Brain pericyte (primary cell): ENCODE measurements around the gene CNNM2.

ENCODE experiments used
- DNase-seq: peaks from one replicate; pipeline ENCODE4 v3.0.0-alpha.2; 2012; ENCODE audit warnings: low read depth, low spot score

Gene CNNM2

DNA sequence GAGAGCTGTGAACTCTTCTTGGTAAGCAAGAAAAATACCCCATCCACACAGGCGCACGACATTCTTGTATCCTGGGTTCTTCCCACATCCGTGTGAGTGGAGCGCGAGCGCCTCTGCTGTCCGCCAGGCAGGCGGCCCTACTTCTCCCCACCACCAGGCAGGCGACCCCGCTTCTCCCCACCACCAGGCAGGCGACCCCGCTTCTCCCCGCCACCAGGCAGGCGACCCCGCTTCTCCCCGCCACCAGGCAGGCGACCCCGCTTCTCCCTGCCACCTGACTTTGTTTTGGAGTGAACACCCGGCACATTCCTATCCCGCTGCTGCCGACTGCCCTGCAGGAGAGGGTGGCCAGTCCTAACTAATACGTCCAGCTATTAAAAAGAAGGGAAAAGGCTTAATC is 154.2 kb downstream of the CNNM2 start:
- DNase-seq = no peak

DNA sequence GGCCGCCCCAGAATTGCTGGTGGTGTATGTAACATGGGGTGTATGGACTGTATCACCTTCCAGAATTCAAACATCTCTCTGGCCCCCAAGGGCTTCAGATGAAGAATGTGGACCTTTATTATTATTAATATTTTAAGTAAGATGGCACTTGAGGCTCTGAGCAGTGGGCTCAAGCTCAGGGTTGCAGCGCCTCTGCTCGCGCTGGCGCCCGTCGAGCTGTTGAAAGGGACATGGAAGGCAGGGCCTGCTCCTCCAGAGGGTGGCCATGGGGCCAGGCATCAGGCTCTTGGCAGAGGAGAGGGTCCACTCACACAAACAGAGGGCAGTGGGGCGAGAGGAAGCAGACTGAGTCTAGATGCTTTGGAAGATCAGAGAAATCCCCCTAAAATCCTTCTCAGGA is 154.8 kb downstream of the CNNM2 start:
- no peak for DNase-seq

DNA sequence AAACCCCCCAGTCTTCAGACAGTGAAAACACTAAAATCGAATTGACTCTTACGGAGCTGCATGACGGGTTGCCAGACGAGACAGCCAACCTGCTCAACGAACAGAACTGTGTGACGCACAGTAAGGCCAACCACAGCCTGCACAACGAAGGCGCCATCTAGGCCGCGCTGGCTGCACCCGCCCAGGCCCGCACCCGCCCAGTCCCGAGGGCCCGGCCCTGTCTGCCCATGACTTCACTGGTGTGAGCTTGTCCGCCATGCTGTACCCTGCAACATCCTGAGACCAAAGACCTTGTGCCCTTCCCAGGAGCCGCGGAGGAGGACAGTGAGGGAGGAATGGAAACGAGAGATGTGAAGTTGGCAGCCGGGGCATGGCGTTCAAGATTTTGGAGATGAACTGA is 158.9 kb downstream of the CNNM2 start:
- DNase-seq = no peak

DNA sequence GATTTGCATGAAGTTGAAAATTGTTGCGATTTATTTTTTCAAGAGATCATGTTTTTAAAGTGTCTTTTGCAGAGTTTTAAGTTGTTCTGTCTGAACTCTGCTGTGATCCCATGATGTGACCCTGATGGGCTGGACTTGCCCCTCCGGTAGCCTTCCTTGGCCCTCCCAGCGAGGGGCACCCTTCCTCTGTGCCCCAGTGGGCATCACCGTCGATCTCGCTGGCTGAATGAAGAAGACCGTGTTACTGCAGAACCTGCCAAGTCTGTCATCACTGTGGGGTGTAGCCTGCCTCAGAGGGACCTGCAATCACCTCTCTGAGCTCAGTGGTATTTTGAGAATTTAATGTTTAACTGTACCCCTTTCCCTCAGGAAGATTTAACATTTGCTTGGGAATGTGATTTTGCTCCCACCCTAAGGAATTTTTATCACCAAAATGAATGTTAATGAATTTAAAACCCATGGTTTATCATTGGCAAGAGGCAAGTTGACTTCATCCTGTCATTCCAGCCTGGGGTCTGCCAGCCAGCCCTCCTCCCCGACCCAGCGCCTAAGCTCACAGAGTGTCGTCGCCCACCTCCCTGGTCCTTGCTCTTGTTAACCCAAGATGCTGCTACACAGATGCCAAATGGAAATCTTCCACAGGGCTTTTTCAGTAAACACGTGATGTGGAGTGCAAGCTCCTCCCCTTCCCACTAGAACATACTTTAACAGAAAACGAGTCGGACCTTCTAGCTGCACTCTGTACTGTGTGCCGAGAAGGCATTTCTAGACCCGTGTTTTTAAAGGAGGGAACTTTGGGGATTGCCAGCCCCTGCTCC is 159.6 kb downstream of the CNNM2 start:
- no peak for DNase-seq

DNA sequence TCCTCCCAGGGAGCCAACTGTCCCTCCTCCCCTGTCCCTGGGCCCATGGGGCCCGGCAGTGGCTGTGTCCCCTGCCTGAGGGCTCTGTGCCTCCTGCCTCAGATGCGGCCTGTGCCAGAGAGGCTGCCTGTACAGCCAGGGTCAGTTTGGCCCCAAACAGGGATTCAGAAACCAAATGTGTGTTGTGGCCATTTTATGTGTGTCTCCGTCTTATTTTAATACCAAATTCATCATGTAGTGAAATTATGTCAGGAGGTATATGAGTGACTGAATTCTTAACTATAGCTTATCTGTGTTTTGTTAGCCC is 160.2 kb downstream of the CNNM2 start:
- DNase-seq = no peak

DNA sequence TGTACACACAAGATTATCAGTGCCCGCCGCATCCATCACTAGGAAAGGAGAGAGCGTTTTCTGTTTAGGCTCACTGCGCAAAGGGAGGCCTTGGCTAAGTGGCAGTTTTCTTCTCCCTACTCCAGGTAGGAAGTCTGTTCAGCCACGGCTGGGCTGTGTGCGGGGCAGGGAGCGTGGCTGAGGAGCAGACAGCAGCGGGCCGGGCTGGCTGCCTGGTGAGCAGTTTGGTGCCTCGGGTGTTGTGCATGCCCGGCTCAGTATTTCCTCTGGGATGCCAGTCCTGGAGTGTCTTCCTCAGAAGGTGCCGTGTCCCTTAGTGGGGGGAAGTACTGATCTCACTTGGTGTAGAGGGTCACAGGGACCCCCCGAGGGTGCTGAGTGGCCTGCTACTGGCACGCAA is 160.6 kb downstream of the CNNM2 start:
- no peak for DNase-seq

DNA sequence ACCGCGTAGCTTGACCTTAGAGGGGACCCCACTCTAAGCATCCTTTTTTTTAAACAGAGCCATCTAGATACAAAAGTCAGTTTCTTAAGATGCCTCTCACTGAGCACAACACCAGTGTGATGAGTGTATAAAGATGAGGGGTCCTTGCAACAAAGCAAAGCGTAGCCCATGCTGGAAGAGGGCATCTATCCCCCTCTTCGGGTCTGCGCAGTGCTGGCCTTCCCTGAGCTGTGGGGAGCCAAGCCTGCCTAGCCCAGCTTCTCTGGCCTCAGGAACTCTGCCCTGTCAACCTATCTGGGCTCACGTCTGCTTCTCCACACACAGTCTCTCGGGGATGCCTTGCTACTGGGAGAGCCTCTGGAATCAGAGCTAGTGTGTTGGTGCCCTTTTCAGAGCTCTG is 161.0 kb downstream of the CNNM2 start:
- no peak for DNase-seq

DNA sequence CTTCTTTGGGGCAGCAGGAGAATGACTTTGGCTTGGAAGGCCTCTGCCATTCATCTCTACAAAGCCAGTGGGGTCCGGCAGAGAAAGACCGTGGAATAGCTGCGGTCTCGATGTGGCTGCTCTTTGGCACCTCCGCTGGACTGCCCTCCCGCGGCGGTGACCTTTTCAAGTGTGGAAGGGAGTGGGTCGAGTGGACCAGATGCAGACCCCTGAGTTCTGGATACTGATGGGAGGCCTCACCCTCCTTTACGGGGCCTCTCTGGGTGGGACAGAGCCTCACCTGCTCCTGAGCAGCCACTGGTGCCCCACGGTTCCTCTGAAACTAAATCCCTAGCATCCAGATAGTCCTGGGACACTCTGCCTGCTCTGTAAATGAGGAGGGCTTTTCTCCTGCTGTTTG is 161.9 kb downstream of the CNNM2 start:
- no peak for DNase-seq

DNA sequence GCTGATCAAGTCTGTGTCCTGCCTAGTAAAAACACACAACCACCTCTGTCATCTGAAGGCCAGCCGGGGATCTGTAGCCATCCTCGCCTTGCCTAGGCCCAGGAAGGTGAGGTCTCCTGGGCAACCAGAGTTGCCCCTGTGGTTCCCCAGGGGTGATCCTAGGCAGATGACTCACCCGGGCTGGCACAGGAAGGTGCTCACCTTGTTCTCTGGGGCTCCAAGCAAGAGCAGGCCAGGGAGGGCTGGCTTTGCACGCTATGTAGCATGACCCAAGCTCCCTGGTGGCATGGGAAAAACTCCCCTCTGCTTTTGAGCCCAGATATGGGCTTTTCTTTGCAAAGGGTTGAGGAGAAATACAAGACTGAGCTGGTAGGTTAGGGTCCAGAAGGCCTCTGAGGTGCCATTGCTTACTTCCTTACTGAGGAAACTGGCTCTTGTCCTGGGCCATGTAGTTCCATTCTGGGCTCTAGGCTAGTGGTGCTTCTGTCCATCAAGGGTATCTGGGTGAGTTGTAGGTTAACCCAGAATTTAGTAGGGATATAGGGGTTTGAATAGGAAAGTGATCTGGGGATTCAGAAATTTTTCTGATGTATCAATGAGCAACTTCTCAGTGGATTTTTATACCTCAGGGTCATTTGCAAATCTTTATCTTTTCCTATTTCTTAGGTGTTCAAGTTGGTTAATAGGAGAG is 162.9 kb downstream of the CNNM2 start:
- no peak for DNase-seq

DNA sequence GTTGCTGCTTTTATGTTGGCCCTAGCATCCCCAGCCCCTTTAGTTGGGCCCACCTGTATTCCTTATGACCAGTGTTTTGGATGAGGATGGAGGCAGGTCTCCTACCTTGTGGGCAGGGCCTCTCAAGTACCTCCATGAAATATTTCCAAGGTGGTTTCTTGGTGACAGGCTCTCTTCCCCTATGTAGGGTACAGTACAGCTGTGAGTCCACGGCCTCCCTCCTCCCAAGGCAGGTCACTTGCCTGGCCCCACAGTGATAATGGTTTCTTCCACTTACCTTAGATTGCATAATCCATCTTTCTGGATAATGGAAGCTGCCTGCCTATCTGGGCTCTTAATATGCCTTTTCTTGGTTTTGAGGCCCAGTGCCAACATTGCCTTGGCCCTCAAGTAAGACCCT is 164.6 kb downstream of the CNNM2 start:
- DNase-seq = no peak

DNA sequence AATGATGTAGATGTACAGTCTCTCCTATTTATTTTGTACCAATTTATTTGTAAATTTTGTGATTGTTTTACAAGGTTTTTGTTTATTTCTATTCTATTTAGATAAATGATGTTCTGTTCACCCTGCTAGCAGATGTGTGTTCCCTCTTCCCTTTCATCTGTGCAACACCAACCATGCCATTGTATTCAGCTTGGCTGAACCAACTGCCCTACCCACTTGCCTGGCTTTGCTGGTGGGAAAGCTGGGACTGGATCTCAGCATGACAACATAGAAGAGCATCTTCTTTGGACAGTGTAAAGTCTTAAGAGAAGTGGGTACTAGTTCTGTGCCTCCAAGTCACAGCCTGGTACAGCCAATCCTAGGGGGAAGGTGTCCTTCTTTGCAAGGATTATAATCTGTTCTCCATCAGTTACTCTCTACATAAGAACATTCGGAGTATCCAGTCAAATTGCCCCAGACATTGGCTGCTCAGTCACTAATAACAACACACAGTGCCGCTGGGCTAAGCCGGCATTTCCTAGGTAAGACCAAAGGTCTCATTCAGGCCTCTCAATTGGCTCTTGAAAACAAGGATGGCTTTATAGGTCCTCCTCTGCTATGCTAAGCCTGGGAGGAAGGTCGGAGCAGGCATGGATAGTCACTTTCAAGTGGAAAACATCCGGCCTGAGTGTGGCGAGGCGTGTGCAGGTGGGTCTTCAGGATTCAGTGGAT is 165.3 kb downstream of the CNNM2 start:
- no peak for DNase-seq

DNA sequence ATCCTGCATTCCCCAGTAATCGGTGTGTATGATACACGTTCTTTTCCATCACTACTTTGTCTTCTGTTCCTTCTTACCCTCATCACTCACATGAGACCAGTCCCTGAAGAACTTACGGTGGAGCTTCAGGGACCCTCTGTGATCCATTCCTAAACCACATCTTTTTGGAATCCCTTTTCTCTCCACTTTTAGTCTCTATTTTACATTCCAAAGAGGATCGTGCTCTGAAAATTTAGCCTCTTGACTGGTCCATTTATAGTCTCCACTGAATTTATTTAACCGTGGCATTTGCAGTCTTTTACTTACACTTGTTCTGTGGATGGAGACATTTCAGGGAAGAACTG is 165.9 kb downstream of the CNNM2 start:
- no peak for DNase-seq

DNA sequence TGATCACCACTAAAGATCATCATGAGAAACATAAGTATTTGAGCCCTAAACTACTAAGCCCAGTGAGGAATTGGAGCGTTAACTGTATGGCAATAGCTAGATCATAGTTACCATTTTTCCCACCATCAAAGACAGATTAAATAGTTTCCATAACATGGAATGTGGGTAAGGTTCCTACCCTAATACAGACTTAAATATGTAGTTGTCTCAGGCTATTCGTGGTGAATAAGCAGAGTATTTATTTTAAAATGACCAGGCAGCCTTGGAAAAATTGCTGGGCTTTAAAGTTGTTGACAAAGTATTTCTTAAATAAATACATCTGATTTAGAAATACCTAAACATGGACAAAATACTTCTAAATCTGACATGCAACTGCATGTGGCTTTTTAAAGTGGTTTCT is 168.2 kb downstream of the CNNM2 start:
- DNase-seq = no peak

DNA sequence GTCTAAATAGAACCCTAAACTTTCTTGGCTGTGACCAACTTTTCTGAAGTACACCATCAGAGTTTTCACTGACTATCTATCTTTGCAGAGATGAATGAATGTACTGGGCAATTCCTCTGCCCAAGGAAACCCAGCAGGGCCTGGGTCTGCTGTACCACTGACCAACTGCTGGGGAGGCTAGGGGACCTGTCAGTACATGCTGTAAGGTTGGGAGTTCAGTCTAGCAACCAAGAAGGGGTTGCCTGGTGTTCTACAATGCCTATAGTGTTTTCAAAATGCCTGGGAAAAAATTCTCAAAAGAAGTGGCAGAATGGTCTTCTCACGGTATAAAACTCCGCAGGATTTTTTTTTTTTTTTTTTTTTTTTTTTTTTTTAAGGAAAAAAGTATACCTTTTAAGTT is 168.7 kb downstream of the CNNM2 start:
- no peak for DNase-seq

DNA sequence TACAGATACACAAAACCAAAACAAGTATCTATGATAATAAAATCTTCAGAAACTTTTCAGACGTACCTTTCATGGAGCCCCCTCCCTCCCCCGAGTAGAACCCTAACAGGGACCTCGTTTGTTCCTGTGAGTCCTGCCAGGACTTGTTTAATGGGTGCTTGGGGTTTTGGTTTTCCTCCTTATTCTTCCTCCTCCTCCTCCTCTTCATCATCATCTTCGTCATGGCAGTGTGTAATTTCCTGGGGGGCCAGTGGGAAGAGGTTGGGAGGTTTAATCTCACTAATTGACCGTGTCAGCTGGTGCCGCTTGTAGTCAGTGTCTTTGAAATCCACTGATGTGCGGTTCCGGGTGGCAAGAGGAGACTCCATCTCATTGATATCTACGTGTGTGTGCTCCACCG is 171.4 kb downstream of the CNNM2 start:
- no peak for DNase-seq

DNA sequence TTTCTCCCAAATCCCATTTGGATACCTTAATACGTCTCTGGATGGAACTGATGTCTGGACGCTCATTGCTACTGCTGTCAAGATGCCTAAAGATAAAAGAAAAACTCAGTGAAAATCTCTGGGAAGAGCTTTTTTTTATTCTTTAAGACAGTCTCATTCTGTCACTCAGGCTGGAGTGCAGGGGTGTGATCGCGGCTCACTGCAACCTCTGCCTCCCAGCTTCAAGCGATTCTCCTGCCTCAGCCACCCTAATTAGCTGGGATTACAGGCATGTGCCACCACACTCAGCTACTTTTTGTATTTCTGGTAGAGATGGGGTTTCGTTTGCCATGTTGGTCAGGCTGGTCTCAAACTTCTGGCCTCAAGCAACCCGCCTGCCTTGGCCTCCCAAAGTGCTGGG is 172.8 kb downstream of the CNNM2 start:
- DNase-seq = no peak

DNA sequence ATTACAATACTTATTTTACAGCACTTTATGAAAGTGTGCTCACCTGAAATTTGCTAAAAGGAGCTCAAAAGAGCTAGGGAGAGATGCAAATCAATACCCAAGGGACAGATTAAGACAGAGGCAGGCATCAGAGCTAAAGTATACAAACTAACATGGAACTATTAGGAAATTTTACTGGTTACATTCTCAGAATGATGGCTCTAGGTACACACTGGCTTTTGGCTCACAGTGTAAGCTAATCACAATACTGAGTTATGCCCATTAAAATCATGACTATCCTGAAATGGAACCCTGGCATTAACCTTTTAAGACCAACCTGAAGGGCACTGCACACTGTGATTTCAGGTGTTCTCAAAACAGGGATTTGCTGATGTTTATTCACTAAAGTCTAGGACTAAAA is 176.9 kb downstream of the CNNM2 start:
- no peak for DNase-seq

DNA sequence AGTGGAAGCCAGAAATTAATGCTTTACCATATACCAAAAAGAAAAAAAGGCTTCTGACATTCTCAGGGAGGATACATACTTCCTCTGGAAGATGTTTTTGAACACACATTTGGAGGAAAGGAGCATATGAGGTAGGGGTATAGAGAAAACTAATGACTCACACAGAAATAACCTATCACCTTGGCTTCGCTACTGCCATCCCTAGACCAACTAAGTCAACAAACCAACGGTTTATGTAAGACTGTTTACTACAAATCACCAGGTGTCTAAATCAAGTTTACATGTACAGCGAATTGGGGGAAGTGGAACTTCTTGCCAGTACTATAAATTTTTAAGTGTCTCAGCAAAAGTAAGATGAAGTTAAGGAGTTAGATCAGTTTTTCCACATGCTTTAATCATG is 178.0 kb downstream of the CNNM2 start:
- DNase-seq = no peak

DNA sequence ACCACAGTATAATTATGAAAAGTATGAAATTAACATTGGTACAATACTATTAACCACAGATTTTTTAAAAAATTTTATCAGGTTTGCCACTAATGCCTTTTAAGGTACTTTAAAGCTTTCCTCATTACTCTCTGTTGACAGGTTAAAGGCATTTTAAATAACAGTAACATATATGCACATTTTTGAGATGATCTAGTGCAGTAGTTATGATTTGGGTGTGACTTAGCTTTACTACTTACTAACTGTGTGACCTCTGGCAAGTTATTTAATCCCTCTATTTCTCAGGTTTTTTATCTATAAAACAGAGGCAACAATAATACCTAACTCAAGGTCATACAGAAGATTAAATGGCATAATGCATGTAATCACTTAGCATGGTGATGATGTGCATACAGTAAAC is 180.1 kb downstream of the CNNM2 start:
- DNase-seq = no peak

DNA sequence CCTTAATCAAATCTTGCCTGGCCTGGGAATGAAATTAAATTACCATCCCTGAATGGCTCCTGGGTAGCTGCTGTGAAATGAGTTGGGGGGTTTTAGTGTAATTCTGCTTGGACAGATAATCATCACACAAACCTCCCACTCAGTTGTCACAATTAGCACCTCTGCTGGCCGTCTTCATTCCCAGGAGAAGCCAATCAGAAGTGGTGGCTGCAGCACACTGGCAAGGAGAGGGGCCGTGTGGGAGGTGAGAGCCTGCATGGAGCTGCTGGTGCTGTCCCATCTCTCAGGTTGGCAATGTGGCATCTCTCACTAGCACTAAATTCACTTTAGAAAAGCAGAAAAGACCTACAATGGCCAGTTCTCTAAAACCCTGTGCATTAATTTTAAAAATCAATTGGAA is 182.5 kb downstream of the CNNM2 start:
- DNase-seq = no peak

DNA sequence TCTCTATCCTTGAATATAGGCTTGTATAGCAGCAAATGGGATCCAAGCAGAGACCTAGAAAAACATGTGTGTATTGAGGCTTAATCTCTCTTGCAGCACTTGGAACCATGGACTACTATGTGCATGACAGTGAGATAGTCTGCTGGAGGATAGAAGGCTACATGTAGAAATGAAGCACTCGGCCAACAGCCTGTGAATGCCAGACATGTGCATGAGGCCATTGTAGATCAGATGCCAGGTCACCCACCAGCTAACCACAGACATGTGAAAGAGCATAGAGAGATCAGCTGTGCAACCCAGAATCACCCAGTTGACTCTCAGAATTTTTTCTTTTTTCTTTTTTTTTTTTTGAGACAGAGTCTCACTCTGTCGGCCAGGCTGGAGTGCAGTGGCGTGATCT is 184.1 kb downstream of the CNNM2 start:
- no peak for DNase-seq

DNA sequence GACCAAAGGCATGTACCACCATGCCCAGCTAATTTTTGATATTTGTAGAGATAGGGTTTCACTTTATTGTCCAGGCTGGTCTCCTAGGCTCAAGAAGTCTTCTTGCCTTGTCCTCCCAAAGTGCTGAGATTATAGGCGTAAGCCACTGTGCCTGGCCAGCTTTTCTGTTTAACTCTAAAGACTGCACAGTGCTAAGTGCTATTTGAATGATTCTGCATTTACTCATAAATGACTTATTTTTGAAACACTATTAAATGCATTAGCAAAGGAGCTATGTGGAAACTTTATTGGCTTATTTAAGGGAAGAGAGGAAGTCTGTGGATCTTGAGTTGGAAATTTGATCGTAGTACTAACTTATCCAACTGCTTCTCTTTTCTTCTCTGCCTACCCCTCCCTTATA is 185.9 kb downstream of the CNNM2 start:
- no peak for DNase-seq

DNA sequence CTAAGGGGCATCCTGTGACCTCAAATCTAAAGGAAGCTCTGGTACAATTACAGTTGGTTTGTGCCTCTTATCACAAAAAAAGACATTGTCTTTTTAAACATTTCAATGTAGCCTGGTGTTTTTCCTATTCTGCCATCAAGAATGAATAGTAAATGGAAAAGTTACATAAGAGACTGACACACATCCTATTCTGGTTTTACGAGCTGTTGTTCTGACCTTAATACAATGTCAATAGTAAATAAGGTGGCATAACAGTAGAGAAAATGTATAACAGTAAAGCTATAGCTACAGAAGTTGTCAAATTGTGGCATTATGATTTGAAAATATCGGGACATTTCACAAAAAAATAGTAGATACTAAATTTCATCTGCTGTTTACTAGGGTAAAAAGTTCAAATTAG is 186.6 kb downstream of the CNNM2 start:
- DNase-seq = no peak
